ENCODE data around the gene CCDC14.

DNA sequence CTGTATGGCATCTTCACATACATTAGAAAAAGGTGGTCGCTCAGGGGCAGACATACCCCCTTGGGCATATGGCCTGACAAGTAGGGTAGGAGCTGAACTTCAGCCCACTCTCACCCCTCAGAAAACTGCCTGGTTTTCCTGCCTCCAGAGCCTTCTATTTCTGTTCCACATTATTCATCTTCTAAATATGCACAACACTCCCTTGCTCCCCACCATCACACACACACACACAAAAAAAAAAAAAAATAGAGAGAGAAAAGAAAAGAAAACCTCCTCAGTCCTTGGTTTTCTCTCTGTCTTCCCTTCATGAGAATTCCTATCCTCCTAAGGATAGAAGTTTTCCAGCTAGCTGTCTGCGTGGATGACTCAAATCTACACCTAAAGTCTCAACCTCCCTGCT is 36.5 kb upstream of the CCDC14 start:
- TF ChIP-seq CTCF (conservative IDR thresholded peaks at IDR 0.05; ENCODE audit: low read length) (no peak), EZH2phosphoT487 (IDR thresholded peaks at IDR 0.05; ENCODE audit: borderline replicate concordance) (no peak)
